DOHH2 (cell line): ENCODE results near the gene PARP9.

Source experiments
- CTCF ChIP-seq: fragments of 200-600 bp; sonication (generic); IDR thresholded peaks from one replicate; pipeline ENCODE4 v1.5.1; 2014; ENCODE audit warnings: antibody characterized with exemption, mild to moderate bottlenecking, low read depth, low read length; ENCODE audit not compliant: poor library complexity, severe bottlenecking
- EZH2phosphoT487 ChIP-seq: fragments of 200-600 bp; sonication (generic); IDR thresholded peaks from 2 replicates; pipeline ENCODE4 v1.6.1; 2017; ENCODE audit warnings: borderline replicate concordance, mild to moderate bottlenecking, antibody characterized with exemption, low read length, moderate library complexity, mixed read lengths

- no peak for TF ChIP-seq CTCF
- TF ChIP-seq EZH2phosphoT487 = no peak
Observed at GRCh38 chr3:122506450-122506849, 57.6 kb downstream of the PARP9 start.
